Prostate gland (tissue), 2 donors: ENCODE data around the gene DCLRE1A.

Experiments
- CTCF ChIP-seq, 4 experiments: fragments of 200-600 bp in 2 of 4; fragments of 450-650 bp in 2 of 4; sonication (generic) in 2 of 4; IDR thresholded peaks; 1 replicate in 3 of 4; 2 replicates in 1 of 4; pipeline ENCODE4 v1.5.1; 2016 to 2019; ENCODE audit warnings: antibody characterized with exemption in 4 of 4, mild to moderate bottlenecking in 2 of 4, moderate library complexity in 2 of 4
- POLR2A ChIP-seq: fragments of 450-650 bp; IDR thresholded peaks from one replicate; pipeline ENCODE4 v1.6.1; 2016; ENCODE audit warnings: antibody characterized with exemption, mild to moderate bottlenecking
- POLR2AphosphoS5 ChIP-seq: sonication (generic); formaldehyde crosslinking; IDR thresholded peaks from one replicate; pipeline ENCODE4 v1.6.1; 2017; ENCODE audit warnings: antibody characterized with exemption

- TF ChIP-seq CTCF (IDR thresholded peaks at IDR 0.05): no peak
- no peak for TF ChIP-seq POLR2AphosphoS5
- no peak for TF ChIP-seq POLR2A
These were observed 39.7 kb upstream of the DCLRE1A start for GRCh38 chr10:113893570-113893969.
